ENCODE data around the gene CASTOR1.

CASTOR1 gene

DNA sequence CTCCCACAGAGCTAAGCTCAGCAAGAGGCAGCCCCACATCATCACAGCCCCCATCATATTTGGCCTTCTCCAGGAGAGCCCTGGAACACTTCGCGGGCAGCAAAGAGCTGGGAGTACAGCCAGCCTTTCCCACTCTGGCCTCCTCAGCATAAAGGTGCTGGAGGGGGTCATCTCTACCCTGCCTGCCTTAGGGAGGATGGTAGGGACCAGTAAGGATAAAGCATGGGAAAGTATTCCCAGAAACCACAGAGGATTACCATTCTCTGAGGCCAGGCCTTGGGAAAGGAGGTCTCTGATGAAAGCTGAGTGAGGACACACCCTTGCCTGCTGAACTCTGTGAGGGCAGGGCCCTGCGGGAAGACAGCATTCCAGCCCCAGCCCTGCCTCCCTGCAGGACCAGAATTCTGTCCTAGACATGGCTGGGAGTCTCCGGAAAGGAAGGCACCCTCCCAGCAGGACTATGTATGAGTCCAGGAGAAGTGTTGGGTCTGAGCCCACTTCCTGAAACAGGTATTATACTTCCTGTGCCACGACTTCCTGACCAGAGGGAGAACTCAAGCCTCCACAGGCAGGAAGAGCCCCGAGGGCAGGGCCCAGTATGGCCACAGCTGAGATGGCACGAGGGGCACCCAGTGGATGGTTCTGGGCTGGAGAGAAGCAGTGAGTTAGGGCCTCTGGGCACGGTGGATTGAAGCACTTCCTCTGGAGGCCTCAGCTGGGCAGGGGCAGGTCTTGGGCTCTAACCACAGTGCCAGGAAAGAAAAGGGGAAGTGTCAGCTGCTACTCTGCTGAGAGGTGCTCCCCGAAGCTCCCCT, 12.9 kb upstream of the CASTOR1 start:
- in situ Hi-C loops (cut with MboI; ENCODE audit: low sequenced_read_pairs) = no loop called here

DNA sequence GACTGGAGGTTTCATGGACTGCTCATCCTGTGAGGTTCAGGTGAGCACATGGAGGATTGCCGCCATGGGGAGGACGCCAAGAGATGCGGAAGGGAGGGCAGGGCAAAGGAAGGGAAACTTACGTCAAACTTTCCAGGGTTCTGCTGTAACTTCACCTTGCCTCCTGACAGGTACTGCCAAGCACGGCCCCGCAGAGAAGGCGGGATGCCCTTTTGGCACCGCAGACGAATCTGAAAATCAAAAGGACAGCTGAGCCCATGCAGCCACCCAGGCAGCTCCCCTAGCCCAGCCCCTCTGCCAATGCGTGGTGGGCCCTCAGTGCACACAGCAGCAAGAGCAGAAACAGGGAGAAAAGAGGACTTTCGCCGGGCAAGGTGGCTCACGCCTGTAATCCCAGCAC, 10.0 kb upstream of the CASTOR1 start:
- in situ Hi-C loops (cut with MboI; ENCODE audit: low sequenced_read_pairs) = no loop called here

DNA sequence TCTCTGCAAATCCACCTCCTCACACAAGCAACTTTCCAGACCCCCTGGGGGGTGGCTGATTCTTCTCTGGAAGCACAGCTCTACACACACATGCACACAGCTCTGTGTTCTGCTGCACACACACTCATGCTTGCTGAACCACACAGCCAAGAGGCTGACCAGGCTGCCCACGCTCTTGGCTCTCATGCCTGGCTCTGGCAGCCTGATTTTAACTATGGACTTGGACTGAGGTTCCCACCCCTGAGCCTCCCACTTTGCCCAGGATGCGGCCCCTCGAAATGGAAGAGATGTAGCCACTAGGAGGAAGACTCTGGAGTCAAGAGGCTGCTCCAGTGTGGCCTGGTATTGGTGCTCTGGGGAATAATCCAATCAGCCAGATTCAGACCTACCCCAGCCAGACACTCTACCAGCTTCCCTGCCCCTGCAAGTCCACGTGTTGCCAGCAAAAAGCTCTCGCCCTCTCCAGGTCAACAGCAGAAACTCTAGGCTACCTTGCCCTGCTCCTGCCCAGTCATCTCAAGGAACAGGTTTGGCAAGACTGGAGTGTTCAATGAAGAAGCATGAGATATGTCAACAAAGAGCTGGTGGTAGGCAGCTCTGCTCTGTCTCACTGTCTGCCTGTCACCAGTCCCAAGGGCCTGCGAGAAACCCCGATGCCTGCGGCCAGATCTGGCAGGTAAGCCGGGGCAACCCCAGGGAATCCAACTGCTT, 8.8 kb upstream of the CASTOR1 start:
- in situ Hi-C loops (cut with MboI; ENCODE audit: low sequenced_read_pairs) = no loop called here

DNA sequence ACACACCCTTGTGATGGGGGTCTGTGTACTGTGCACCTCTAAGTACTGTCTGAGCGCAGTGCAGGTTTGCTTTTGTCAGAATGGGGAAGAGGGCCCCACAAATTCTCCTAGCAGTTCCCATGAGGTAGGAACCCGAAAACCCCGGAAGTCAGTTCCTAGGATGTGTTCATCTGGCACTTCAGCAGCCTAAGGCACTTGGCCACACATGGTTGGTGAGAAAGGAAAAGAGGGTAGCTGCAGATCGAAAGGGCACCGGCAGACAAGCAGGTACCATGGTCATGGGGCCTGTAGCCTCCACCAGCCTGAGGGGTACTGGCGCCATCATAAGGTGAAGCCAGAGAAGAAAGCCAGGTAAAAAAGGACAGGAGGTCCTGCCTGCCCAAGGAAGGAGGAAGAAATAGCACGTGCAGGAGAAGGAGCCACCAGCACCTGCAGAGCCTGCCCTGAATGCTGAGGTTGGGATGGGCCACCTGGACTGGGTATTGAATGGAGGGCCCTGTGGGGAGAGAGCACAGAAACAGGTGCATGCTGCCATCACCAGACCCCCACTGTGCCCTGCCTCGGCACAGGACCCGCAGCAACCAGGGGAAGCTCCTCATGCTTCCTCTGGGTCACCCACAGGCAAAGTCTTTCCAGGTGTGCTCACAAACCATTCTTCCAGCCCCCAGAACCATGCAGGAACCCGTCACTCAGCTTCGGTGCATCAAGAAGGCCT, 8.1 kb upstream of the CASTOR1 start:
- in situ Hi-C loops (cut with MboI; ENCODE audit: low sequenced_read_pairs) = no loop called here

DNA sequence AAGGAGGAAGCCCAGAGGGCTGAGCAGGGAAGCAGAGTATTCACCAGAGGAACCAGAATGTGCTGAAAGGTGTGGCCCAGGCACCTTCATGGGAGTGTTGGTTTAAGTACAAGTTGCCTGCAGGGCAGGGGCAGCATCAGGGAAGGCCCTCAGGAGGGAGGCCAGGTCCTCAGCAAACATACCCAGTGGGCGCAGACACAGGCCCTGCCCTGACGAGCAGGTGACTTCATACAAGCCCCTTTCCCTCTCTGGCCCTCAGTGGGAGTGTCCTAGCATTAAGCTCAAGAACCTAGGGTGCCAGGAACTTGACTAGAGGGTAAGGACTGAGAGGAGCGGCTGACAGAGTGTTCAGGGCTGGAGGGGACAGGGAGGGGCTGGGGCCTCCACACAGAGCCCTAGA, 7.5 kb upstream of the CASTOR1 start:
- in situ Hi-C loops (cut with MboI; ENCODE audit: low sequenced_read_pairs) = no loop called here

DNA sequence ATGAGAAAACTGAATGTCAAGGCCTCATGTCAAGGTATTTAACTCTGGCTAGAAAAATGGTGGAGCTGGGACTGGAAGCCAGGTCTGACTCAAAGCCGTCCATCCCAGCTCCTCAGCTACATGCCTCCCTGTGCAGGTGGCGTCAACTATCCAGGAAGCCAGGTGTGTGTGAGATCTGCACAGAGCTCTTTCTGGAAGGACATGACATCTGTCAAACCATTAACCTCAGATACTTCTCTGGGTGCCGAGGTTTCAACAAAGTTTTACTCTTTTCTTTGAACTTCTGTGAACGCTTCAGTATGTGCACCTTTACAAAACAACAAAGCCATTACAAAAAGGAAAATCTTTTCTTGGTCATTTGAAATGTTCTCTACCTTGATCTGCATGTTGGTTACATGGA, 7.0 kb upstream of the CASTOR1 start:
- in situ Hi-C loops (cut with MboI; ENCODE audit: low sequenced_read_pairs) = no loop called here

DNA sequence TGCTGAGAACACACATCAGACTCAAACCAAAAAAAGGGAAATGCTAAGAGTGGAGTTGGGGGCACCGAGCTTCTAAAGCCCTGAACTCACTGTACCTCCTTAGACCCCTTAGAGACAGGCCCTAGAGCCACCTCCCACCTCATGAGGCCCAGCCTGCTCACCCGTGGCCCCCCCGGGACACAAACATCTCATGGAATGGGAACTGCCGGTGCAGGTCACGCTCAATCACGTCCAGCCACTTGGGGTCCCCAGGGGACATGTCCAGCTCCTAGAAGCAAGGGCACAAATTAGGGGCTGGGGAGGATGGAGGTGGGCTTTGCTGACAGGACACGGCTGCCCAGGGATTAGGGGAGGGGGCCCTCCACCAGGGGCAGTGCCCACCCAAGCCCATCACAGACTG, 6.3 kb upstream of the CASTOR1 start:
- in situ Hi-C loops (cut with MboI; ENCODE audit: low sequenced_read_pairs) = no loop called here

DNA sequence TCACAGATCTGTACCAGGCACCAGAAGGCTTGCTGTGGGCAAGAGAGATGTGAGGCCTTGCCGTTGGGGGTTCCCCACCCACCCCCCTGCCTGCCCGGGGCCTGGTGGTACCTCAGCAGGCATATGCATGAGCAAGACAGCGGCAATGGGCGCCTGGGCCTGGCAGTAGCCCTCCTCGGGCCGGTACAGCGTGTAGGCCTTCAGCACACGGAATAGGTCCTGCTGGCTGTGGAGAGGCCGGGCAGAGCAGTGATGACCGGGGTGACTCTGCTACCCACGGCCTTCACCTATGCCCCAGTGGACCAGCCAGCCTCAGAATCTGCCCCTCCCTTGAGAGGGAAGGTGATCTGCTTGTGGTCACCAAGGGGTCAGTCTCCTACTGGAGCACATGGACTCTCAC, 5.5 kb upstream of the CASTOR1 start:
- in situ Hi-C loops (cut with MboI; ENCODE audit: low sequenced_read_pairs) = no loop called here

DNA sequence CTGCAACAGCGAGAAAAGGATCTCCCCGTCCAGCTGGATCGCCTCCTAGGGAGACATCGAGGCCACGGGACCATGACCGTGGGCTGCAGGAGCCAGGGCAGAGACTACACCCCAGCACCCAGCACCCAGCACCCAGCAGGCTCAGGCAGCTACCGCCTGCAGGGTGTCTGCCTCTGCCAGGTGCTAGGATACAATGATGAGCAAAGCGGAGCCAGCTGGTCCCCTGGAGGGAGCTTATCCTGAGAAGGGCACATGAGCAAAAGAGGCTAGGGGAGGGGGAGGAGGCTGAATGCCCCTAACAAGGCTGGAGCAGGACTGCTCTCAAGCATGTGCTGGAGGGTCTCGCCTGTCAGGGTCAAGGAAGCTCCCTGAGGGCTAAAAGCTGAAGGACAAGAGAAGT, 4.8 kb upstream of the CASTOR1 start:
- in situ Hi-C loops (cut with MboI; ENCODE audit: low sequenced_read_pairs) = no loop called here

DNA sequence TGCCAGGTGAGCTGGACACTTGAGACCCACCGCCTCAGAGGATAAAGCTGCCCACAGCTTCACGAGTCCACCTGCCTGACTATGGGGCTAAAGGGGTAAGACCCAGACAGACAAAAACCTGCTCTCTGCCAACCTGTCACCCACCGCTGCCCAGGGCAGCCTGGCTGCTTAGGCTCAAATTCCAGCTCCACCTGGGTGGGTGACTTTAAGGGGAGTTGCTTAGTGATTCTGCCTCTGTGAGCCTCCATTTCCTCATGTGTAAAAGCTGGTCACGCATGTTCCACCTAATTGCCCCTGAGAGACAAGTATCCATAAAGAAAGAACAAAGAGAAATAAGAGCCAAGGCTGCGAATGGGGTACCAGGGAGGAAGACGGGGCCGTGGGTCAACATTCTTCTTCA, 3.7 kb upstream of the CASTOR1 start:
- in situ Hi-C loops (cut with MboI; ENCODE audit: low sequenced_read_pairs) = no loop called here

DNA sequence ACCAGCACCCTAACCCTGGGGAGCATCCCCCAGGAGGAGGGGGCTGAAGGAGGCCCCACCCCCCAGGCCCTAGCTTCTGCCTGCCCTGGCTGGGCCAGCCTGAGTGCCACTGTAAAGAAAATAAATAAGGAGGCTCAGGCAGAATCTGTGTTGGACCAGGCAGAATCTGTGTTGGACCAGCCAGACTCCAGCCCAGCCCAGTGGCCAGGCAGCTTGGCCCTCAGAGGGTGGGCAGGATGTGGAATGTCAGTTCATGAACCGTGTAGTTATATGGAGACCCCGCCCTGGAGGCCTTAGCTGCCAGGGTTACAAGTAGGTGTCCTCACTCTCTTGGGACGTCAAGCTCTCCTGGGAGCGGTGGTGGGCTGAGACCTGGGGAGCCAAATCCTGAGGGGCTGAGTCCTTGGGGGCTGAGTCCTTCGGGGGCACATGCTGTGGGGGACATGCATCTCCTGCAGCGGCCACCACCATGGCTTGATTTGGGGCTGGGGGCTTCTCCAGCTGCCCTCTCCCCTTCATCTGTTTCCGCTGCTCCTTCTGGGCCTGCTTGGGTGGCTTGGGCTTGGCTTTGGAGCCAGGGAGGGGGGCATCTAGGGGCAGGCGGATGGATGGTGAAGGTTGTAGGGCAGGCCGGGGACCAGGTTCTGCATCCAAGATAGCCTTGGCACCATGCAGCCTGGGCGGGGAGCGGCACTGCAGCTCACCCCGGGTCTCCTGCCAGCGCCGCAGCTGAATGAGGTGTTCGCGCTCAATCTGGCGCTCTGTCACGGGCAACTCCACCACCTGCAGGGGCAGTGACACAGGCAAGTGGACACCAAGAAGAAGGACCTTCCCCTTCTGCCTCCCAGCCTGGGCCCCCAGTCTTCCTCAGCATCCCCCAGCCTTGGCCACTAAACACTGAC, 3.0 kb upstream of the CASTOR1 start:
- in situ Hi-C loops (cut with MboI; ENCODE audit: low sequenced_read_pairs) = no loop called here

DNA sequence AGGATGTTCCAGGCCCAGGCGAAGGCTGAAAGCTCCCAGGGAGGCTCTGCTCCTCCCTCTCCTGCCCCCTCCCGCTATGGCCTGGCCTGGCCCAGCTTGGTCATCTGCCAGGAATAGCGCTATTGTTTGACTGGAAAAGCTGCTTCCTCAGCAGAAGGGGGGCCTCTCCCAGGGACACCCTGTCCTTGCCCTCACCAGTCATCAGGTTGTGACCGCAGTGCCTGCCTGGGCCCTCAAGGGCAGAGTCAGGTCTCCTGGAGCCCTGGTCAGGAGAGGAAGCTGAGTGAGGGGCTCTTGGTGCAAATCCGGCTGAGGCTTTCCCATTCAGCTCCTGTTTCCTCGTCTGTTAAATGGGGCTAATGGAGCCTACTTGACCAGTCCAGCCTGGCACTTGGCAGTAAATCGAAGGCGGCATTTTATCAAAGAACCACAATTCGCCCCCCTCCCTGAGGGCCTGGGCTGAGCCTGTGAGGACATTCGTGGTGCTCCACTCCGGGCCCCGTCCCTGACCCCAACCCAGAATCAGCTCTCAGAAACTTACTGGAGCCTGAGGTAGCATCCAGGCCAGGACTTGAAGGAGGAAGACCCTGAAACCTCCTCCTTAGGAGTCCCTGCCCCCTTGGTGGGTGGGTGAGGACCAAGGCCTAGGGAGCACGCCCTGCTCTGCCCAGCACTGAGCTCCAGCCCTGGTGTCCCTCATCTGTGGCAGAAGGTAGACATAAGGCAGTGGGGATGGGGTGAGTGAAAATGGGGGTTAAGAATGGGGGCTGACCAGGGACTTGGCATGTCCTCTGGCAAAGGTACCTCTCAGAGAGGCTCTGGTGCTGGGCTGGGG, 2.0 kb upstream of the CASTOR1 start:
- in situ Hi-C loops (cut with MboI; ENCODE audit: low sequenced_read_pairs) = no loop called here

DNA sequence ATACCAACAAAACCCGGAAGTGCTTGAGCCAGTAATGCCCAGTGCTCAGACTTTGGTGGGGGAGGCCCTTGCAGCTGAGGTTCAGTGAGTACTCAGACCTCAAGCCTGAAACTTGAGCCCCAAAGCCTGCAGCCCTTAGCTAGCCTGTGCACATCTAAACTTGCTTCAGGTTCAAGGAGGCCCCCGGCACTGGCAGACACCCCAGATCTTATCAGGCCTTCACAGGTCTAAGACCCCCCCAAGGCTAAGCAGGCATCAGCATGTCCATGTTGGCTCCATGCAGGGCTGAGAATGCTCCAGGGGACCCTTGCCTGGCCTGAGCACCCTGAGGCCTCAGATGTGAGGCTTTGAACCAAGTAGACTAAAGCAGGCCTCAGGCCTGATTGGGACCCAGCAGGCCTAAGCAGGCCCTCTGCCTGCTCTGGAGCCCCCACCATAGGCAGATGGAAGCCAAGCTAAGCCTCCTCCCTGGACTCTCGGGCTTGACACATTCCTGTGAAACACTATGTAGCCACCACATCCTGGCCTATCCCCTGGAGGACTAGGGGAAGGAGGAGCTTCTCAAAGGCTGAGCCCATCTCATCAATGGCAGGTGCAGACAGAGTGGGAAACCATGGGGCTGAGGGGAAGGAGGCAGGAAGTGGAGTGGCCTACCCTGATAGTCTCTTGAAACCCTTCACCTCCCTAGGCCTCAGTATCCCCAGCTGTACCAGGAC, 1.2 kb upstream of the CASTOR1 start:
- in situ Hi-C loops (cut with MboI; ENCODE audit: low sequenced_read_pairs) = no loop called here

DNA sequence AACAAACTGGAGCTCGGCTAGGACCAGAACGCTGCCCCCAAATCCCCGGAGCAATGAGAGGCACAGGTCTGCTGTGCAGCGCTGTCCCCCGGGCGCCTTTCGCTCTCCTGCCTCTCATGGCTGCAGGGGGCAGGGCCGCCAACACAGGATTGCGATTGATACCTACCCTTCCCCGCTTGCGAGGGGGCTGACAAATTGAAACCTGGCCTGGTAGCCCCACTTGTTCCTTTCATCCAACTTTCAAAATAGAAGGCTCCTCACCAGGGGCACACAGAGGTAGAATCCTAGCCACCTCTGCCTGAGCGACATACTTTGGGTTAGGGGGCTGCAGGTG, 642 bp upstream of the CASTOR1 start:
- in situ Hi-C loops (cut with MboI; ENCODE audit: low sequenced_read_pairs) = no loop called here

DNA sequence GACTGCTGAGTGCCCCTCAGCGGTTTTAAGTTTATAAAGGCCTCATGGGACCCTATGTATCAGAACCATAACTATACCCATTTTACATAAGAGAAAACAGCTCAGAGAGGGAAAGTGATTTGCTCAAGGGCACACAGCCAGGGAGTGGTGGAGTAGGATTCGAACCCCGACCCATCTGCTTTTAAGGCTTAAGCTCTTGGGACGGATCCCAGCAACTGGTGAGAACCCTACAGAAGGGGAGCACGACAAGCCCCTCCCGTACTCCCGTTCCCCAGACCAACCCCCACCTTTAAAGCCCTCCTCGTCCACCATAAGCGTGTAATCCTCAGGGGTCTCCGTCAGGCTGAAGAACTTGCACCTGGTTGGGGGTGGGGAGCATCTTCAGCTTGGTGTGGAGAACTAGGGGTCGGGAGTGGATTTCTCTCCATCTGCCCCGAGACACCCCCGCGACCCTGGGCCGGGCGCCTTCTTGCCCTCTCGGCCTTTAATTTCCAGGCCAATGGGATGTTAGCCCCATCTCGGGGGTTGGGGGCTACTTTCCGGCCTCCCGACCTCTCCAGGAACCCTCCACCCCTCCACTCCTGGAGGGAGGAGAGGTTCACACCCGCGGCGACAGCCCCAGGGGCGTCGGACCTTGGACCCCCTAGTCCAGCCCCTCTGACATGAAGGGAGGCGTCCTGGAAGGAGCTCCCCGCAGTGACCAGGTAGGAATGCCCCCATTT, 725 bp downstream of the CASTOR1 start:
- in situ Hi-C loops (cut with MboI; ENCODE audit: low sequenced_read_pairs) = no loop called here

DNA sequence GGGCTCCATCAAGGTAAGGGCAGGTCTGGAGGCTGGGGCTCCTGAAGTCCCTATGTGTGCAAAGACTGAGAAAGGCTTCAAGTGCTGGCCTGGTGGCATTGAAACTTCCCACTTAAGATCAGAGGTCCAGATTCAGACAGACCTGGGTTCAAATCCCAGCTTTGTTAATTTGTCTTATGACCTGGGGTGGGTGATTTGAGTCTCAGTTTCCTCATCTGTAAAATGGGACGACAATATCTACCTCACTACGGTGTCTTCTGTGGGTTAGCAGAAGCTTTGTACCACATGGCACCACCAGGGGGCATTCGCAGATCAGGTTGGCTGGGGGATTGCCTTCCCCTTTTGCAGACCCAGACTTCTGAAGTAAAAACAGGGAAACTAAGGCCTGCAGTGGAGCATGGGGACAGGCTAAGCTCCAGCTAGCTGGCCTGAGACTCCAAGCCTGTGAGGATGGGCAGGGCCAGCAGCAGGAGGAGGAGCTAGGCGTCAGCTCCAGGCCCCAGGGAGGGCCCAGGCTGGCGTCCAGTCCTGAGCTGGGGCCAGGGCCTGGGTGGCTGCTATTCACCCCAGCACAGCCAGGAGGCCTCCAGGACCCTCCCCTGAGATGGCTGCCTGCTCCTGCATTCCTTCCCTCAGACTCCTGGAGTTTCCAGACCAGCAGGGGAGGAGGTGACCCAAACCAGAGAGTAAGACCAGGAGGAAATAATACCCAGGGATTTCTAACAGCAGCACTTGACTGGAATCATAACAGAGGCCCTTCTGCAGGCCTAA, 1.5 kb downstream of the CASTOR1 start:
- in situ Hi-C loops (cut with MboI; ENCODE audit: low sequenced_read_pairs) = no loop called here

DNA sequence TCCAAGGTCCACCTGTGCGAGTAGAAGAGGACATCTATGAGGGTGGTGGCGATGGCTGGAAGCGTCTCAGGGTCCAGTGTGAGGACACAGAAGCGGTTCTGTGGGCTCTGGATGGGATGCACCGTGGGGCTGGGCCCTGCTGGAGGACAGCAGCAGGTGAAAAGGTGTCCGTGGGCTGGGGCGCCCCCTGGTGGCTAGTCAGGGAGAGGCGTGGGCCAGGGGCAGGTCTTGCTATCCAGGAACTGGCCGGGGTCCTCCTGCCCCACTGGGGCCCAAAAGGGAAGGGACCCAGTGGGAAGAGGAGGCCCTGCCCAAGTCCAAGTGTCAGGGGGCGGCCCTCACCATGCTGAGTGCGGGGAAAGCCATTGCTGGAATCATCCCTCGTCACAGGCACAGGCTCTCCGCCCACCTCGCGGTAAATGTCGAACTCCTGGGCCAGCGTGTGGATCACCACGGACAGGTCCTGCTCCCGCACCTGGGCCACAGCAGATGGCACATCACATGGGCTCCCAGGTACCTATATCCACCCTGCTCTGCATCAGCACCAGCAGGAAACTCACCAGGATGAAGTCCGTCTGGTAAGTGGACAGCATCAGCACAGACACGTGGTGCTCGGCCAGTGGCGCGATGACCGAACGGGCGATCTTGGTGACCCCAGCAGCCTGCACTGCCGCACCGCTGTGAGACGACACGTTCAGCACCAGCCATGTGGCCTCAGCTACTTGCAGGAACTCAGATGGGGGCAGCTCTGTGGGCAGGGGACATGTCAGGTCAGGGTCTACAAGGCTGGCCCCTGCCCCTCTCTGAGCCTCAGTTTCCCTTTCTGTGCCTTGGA, 2.3 kb downstream of the CASTOR1 start:
- in situ Hi-C loops (cut with MboI; ENCODE audit: low sequenced_read_pairs) = no loop called here

Measured in hTERT RPE-1 (cell line).